ENCODE data around the gene MBNL2. TPM values are rescaled to one million over a fixed set of nuclear protein-coding genes. Genes with fewer than 3 reads are reported as not detected.

The MBNL2 gene
- total RNA-seq, 1 donor from 2014 or later = 71.8 TPM

- H3K27me3 Mint-ChIP-seq (ENCODE audit: low read depth) = no peaks in the 10 kb centered on the region
- peaks cover 9% of the 10 kb centered on the region for H3K36me3 Mint-ChIP-seq
- H3K9me3 Mint-ChIP-seq = peaks cover 12% of the 10 kb centered on the region
- H3K4me1 Mint-ChIP-seq = peaks cover 20% of the 10 kb centered on the region
- DNase-seq (ENCODE audit: low spot score in 2 of 2, unreplicated experiment in 2 of 2) = no peak
- H3K27ac Mint-ChIP-seq = peak overlapping the region; percentile 45
- TF ChIP-seq, protein P1, sequence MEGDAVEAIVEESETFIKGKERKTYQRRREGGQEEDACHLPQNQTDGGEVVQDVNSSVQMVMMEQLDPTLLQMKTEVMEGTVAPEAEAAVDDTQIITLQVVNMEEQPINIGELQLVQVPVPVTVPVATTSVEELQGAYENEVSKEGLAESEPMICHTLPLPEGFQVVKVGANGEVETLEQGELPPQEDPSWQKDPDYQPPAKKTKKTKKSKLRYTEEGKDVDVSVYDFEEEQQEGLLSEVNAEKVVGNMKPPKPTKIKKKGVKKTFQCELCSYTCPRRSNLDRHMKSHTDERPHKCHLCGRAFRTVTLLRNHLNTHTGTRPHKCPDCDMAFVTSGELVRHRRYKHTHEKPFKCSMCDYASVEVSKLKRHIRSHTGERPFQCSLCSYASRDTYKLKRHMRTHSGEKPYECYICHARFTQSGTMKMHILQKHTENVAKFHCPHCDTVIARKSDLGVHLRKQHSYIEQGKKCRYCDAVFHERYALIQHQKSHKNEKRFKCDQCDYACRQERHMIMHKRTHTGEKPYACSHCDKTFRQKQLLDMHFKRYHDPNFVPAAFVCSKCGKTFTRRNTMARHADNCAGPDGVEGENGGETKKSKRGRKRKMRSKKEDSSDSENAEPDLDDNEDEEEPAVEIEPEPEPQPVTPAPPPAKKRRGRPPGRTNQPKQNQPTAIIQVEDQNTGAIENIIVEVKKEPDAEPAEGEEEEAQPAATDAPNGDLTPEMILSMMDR (IDR thresholded peaks at IDR 0.05; ENCODE audit: unreplicated experiment) = no peak
- H3K4me3 Mint-ChIP-seq = no peak overlapping the region
Observed at GRCh38 chr13:97211300-97211699, 10.8 kb upstream of the MBNL2 start.

- Mint-ChIP-seq H3K36me3 (peaks cover 9% of the 10 kb centered on the region), H3K27me3 (ENCODE audit: low read depth) (no peaks in the 10 kb centered on the region), H3K9me3 (peaks cover 11% of the 10 kb centered on the region), H3K4me1 (peaks cover 18% of the 10 kb centered on the region), H3K27ac (peak overlapping the region; percentile 18), H3K4me3 (no peak overlapping the region)
- no peak for DNase-seq (ENCODE audit: low spot score in 2 of 2, unreplicated experiment in 2 of 2)
- TF ChIP-seq, protein P1 (IDR thresholded peaks at IDR 0.05; ENCODE audit: unreplicated experiment) = no peak
Observed at GRCh38 chr13:97212004-97212403, 10.1 kb upstream of the MBNL2 start.

DNA sequence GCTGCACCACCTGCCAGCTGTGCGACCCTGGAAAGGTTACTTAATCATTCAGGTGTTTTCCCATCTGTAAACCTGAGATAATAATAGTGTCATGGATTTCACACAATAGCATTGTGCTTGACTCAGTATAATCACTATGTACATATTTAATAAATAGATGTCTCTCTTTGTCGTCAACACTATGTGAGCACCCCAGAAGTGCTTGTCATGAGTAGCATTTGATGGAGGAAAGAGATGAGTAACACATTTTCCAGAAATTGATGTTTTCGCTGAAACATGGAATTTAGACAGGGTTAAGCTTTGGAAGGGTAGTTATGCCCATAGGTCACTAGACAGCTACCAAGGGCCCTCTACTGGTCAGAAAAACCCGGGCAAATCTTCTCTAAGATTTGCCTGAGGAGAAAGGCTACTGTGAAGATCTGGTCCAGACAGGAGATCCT is 9.5 kb upstream of the MBNL2 start:
- Mint-ChIP-seq H3K27ac (no peak overlapping the region), H3K27me3 (ENCODE audit: low read depth) (no peaks in the 10 kb centered on the region), H3K4me1 (peaks cover 18% of the 10 kb centered on the region), H3K4me3 (no peak overlapping the region), H3K36me3 (peaks cover 5% of the 10 kb centered on the region), H3K9me3 (peaks cover 5% of the 10 kb centered on the region)
- DNase-seq (ENCODE audit: low spot score in 2 of 2, unreplicated experiment in 2 of 2) = no peak
- TF ChIP-seq, protein P1 (IDR thresholded peaks at IDR 0.05; ENCODE audit: unreplicated experiment) = no peak

DNA sequence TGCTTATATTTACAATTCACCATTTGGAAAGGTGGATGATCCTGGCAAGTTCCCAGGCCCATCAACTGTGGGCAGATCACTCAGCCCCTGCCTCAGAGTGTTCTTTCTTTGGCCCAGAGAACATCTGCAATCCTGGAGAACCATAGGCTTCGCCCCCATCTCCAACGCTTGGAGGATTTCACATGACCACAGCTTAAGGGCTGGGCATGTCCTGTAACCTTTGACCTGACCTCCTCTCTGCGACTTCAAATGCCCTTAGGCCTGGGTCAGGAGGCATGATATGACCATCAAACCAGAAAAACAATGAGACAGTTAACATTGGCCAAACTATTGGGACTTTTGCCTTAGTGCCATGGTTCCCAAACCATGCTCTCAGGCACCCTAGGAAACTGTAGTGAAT is 7.2 kb upstream of the MBNL2 start:
- H3K27ac Mint-ChIP-seq = no peak overlapping the region
- TF ChIP-seq, protein P1 (IDR thresholded peaks at IDR 0.05; ENCODE audit: unreplicated experiment) = no peak
- no peaks in the 10 kb centered on the region for H3K9me3 Mint-ChIP-seq
- H3K4me3 Mint-ChIP-seq = no peak overlapping the region
- H3K4me1 Mint-ChIP-seq = peaks cover 22% of the 10 kb centered on the region
- DNase-seq (ENCODE audit: low spot score in 2 of 2, unreplicated experiment in 2 of 2) = no peak
- no peaks in the 10 kb centered on the region for H3K27me3 Mint-ChIP-seq (ENCODE audit: low read depth)
- no peaks in the 10 kb centered on the region for H3K36me3 Mint-ChIP-seq

DNA sequence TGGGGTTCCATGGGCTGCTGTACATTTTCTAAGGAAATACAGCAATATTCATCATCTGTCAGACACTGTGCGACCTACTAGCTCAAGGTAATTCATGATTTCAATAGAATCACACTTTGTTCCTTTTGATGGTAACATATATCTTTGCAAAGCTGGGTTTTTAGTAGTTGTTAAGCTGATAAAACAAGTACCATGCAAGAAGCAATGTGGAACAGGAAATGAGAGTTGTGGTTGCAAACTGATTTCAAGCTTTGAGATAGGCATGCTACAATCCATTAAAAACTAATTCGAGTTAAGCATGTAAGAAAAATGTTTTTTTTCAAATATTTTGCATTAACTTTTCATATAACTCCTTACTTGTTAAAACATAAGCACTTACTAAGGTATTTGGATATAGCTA is 6.8 kb upstream of the MBNL2 start:
- peaks cover 26% of the 10 kb centered on the region for H3K4me1 Mint-ChIP-seq
- no peaks in the 10 kb centered on the region for H3K27me3 Mint-ChIP-seq (ENCODE audit: low read depth)
- no peak overlapping the region for H3K27ac Mint-ChIP-seq

More for the DNA sequence above, 6.8 kb upstream of the MBNL2 start:
- Mint-ChIP-seq H3K4me3 (no peak overlapping the region), H3K36me3 (no peaks in the 10 kb centered on the region), H3K9me3 (no peaks in the 10 kb centered on the region)
- TF ChIP-seq, protein P1 (IDR thresholded peaks at IDR 0.05; ENCODE audit: unreplicated experiment) = no peak
- no peak for DNase-seq (ENCODE audit: low spot score in 2 of 2, unreplicated experiment in 2 of 2)

Measured in mesothelial cell of epicardium (in vitro differentiated cells).